ENCODE results near the gene TP53RK.
A peak's percentile ranks its signal among the peaks of the same experiment; 100 is the strongest.

Gene TP53RK

GRCh38 chr20:46725186-46726165 is 36.2 kb upstream of the TP53RK start (continued):
- no peak for TF ChIP-seq BCL6B (tag by site-specific recombination; IDR thresholded peaks at IDR 0.05)
- no peak for TF ChIP-seq ZNF501 (tag by site-specific recombination; IDR thresholded peaks at IDR 0.05)
- TF ChIP-seq ZNF223 (tag by site-specific recombination; IDR thresholded peaks at IDR 0.05), result no peak

DNA sequence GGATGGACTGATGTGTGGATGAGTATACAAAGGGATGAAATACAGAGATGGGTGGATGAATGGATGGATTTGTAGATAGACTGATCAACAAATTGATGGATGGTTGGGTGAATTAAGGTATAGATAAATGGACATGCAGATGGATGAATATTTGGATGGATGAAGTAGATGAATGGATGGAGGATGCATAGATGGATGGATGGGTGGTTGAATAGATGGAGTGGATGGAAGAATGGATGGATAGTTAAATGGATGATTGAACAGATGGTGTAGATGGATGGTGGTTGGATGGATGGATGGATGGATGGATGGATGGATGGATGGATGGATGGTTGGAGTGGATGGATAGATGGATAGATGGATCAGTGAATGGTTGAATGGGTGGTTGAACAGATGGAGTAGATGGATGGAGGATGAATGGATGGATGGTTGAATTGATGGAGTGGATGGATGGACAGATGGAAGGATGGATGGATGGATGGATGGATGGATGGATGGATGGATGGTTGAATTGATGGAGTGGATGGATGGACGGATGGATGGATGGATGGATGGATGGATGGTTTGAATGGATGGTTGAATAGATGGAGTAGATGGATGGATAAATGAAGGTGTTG is 35.2 kb upstream of the TP53RK start:
- POLR2A ChIA-PET, result no interaction called here
- Histone ChIP-seq H3K9me3 (ENCODE audit: control insufficient read depth, insufficient read depth, low read depth, low read length) (no peaks in the 10 kb centered on the region), H3K4me1 (ENCODE audit: control insufficient read depth, insufficient read depth, low read length) (no peaks in the 10 kb centered on the region), H3K36me3 (ENCODE audit: control insufficient read depth in 2 of 2, insufficient read depth in 1 of 2, low read length in 2 of 2) (no peaks in the 10 kb centered on the region), H3K27ac (ENCODE audit: extremely low read depth, low read depth, low read length) (no peak overlapping the region), H3K4me3 (ENCODE audit: low read depth, low read length) (no peak overlapping the region)
- TF ChIP-seq ZNF366 (tag by site-specific recombination; conservative IDR thresholded peaks at IDR 0.05) (peak; percentile 97), ZBTB17 (tag by site-specific recombination; IDR thresholded peaks at IDR 0.05) (peak; percentile 97), ZSCAN16 (tag by site-specific recombination; IDR thresholded peaks at IDR 0.05) (no peak)
- CTCF ChIA-PET, result no interaction called here

- no peak overlapping the region for H3K27ac ChIP-seq (ENCODE audit: extremely low read depth, low read depth, low read length)
- no peaks in the 10 kb centered on the region for H3K4me1 ChIP-seq (ENCODE audit: control insufficient read depth, insufficient read depth, low read length)
- no peaks in the 10 kb centered on the region for H3K36me3 ChIP-seq (ENCODE audit: control insufficient read depth in 2 of 2, insufficient read depth in 1 of 2, low read length in 2 of 2)
- ChIA-PET CTCF (interaction anchor here (0.7 kb wide), 1 partner anchor 35 kb away, joined by 4 read pairs; no protein-coding TSS in a partner anchor), POLR2A (no interaction called here)
- TF ChIP-seq HOXD13 (CRISPR knock-in tag; IDR thresholded peaks at IDR 0.05; ENCODE audit: borderline replicate concordance), result no peak
- TF ChIP-seq ZNF37A (tag by site-specific recombination; IDR thresholded peaks at IDR 0.05), result no peak
- no peak for TF ChIP-seq ZNF157 (tag by site-specific recombination; IDR thresholded peaks at IDR 0.05)
- peak; percentile 20 for TF ChIP-seq SETDB1 (IDR thresholded peaks at IDR 0.05; ENCODE audit: insufficient read length, low read length)
- no peaks in the 10 kb centered on the region for H3K9me3 ChIP-seq (ENCODE audit: control insufficient read depth, insufficient read depth, low read depth, low read length)
- H3K4me3 ChIP-seq (ENCODE audit: low read depth, low read length), result no peak overlapping the region
Observed at GRCh38 chr20:46723039-46723438, 33.8 kb upstream of the TP53RK start.

DNA sequence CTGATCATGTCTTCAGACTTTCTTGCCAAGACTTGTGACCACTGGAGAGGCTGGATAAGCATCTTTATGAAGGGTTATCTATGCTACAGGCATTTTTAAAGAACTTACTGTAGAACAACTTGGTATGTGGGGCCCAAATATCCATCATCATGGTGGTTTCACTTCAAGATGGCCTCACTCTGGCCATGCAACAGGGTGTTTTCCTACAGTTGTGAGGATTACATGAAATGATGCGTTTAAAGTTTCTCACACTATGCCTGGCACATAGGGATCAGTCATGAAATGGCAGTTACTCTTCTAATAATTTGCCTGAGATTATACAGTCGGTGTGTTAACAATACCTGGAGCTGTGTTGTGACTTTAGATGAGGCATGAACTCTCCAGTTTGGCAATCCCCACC is 33.2 kb upstream of the TP53RK start:
- POLR2A ChIA-PET, result no interaction called here
- CTCF ChIA-PET, result interaction anchor here (0.5 kb wide), 1 partner anchor 594 kb away, joined by 4 read pairs; no protein-coding TSS in a partner anchor
- TF ChIP-seq ZNF302 (tag by site-specific recombination; IDR thresholded peaks at IDR 0.05; ENCODE audit: low read depth), result no peak
- TF ChIP-seq SCRT1 (tag by site-specific recombination; IDR thresholded peaks at IDR 0.05; ENCODE audit: borderline replicate concordance), result no peak

GRCh38 chr20:46721476-46721875 is 32.2 kb upstream of the TP53RK start:
- CTCF ChIA-PET, result no interaction called here
- POLR2A ChIA-PET, result interaction anchor here (0.6 kb wide), 1 partner anchor 1220 kb away, joined by 3 read pairs; no protein-coding TSS in a partner anchor
- no peaks in the 10 kb centered on the region for H3K9me3 ChIP-seq (ENCODE audit: control insufficient read depth, insufficient read depth, low read depth, low read length)
- H3K4me1 ChIP-seq (ENCODE audit: control insufficient read depth, insufficient read depth, low read length), result no peaks in the 10 kb centered on the region
- H3K4me3 ChIP-seq (ENCODE audit: low read depth, low read length), result no peak overlapping the region
- H3K36me3 ChIP-seq (ENCODE audit: control insufficient read depth in 2 of 2, insufficient read depth in 1 of 2, low read length in 2 of 2), result no peaks in the 10 kb centered on the region
- H3K27ac ChIP-seq (ENCODE audit: extremely low read depth, low read depth, low read length), result no peak overlapping the region
- no peak for TF ChIP-seq ZNF433 (tag by site-specific recombination; IDR thresholded peaks at IDR 0.05; ENCODE audit: low read depth)
- TF ChIP-seq ZBTB21 (tag by site-specific recombination; IDR thresholded peaks at IDR 0.05), result no peak
- no peak for TF ChIP-seq OSR2 (tag by site-specific recombination; IDR thresholded peaks at IDR 0.05)
- no peak for TF ChIP-seq YY1 (tag by site-specific recombination; IDR thresholded peaks at IDR 0.05)
- TF ChIP-seq ZNF768 (tag by site-specific recombination; IDR thresholded peaks at IDR 0.05), result no peak

More for the DNA sequence above, 33.2 kb upstream of the TP53RK start:
- Histone ChIP-seq H3K4me1 (ENCODE audit: control insufficient read depth, insufficient read depth, low read length) (no peaks in the 10 kb centered on the region), H3K4me3 (ENCODE audit: low read depth, low read length) (no peak overlapping the region), H3K27ac (ENCODE audit: extremely low read depth, low read depth, low read length) (no peak overlapping the region), H3K9me3 (ENCODE audit: control insufficient read depth, insufficient read depth, low read depth, low read length) (no peaks in the 10 kb centered on the region), H3K36me3 (ENCODE audit: control insufficient read depth in 2 of 2, insufficient read depth in 1 of 2, low read length in 2 of 2) (no peaks in the 10 kb centered on the region)
